C4-2B (cell line): ENCODE measurements around the gene IL20.

ENCODE experiments used
- ZFX ChIP-seq: fragments of 450-650 bp; IDR thresholded peaks from 2 replicates; pipeline ENCODE4 v1.6.1; 2017
- TF ChIP-seq, protein P1 (sequence below): fragments of 450-650 bp; conservative IDR thresholded peaks from 2 replicates; pipeline ENCODE4 v1.5.1; 2017; ENCODE audit warnings: mild to moderate bottlenecking

DNA sequence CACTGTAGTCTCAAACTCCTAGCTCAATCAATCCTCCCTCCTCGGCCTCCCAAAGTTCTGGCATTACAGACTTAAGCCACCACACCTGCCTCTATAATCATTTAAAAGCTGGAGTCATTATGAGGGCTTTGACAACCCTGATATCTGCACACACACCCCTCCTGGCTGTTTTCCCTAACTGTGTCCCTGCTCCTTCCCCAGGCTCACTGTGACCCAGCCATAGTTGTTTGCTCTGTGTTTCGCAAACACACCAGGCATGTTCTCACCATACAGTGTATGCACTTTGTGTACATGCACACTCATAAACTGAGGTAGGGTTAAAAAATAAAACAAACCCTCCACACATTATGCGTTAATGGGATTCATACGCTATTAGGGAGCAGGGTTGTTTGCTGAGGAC, 21.8 kb upstream of the IL20 start:
- TF ChIP-seq, protein P1, sequence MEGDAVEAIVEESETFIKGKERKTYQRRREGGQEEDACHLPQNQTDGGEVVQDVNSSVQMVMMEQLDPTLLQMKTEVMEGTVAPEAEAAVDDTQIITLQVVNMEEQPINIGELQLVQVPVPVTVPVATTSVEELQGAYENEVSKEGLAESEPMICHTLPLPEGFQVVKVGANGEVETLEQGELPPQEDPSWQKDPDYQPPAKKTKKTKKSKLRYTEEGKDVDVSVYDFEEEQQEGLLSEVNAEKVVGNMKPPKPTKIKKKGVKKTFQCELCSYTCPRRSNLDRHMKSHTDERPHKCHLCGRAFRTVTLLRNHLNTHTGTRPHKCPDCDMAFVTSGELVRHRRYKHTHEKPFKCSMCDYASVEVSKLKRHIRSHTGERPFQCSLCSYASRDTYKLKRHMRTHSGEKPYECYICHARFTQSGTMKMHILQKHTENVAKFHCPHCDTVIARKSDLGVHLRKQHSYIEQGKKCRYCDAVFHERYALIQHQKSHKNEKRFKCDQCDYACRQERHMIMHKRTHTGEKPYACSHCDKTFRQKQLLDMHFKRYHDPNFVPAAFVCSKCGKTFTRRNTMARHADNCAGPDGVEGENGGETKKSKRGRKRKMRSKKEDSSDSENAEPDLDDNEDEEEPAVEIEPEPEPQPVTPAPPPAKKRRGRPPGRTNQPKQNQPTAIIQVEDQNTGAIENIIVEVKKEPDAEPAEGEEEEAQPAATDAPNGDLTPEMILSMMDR = no peak
- no peak for TF ChIP-seq ZFX
